K562 (cell line): ENCODE results near the gene KRAS. TPM values are rescaled to one million over a fixed set of nuclear protein-coding genes. Genes with fewer than 3 reads are reported as not detected.
A peak's percentile ranks its signal among the peaks of the same experiment; 100 is the strongest.

Experiments
- CEBPG ChIP-seq, 3 experiments: fragments of 200-800 bp in 1 of 3; sonication (Bioruptor generic) in 1 of 3; sonication (generic) in 1 of 3; formaldehyde crosslinking in 1 of 3; IDR thresholded peaks in 2 of 3; conservative IDR thresholded peaks in 1 of 3; 2 replicates each; pipeline versions ENCODE4 v1.6.1 to v1.8.0; 2016 to 2022; ENCODE audit warnings: missing compliant biosample characterization in 2 of 3, missing genetic modification characterization in 2 of 3, mild to moderate bottlenecking in 1 of 3, missing genetic modification reagents in 1 of 3
- CREB3 ChIP-seq: fragments of 450-650 bp; conservative IDR thresholded peaks from 2 replicates; pipeline ENCODE4 v1.6.1; 2016; ENCODE audit warnings: missing genetic modification characterization, low read depth, mild to moderate bottlenecking, missing compliant biosample characterization, moderate library complexity
- EHMT2 ChIP-seq: fragments of 450-650 bp; IDR thresholded peaks from 2 replicates; pipeline ENCODE4 v1.6.1; 2018; ENCODE audit warnings: antibody characterized with exemption
- ELF2 ChIP-seq: fragments of 250-450 bp; sonication (Bioruptor Pico); IDR thresholded peaks from 2 replicates; pipeline ENCODE4 v1.5.0; 2021; ENCODE audit warnings: mild to moderate bottlenecking
- FOXA3 ChIP-seq, 2 experiments: fragments of 450-650 bp in 1 of 2; sonication (generic) in 1 of 2; formaldehyde crosslinking; IDR thresholded peaks in 1 of 2; conservative IDR thresholded peaks in 1 of 2; 2 replicates each; pipeline versions ENCODE4 v1.4.0 to v1.8.0; 2020 to 2022; ENCODE audit warnings: mild to moderate bottlenecking in 2 of 2, missing genetic modification reagents in 1 of 2
- FOXP1 ChIP-seq: sonication (generic); formaldehyde crosslinking; IDR thresholded peaks from 2 replicates; pipeline ENCODE4 v1.8.0; 2022; ENCODE audit warnings: mild to moderate bottlenecking, missing genetic modification reagents
- GATA2 ChIP-seq: sonication (generic); formaldehyde crosslinking; IDR thresholded peaks from 2 replicates; pipeline ENCODE4 v1.4.0; 2020; ENCODE audit warnings: mild to moderate bottlenecking, missing genetic modification reagents
- HDAC2 ChIP-seq: fragments of 450-650 bp; IDR thresholded peaks from 2 replicates; pipeline ENCODE4 v1.6.1; 2016; ENCODE audit warnings: mild to moderate bottlenecking
- MAFK ChIP-seq: IDR thresholded peaks from 2 replicates; pipeline ENCODE4 v1.6.1; 2011; ENCODE audit warnings: low read length, improper control_type of control experiment
- NCOR1 ChIP-seq: fragments of 450-650 bp; IDR thresholded peaks from 2 replicates; pipeline ENCODE4 v1.6.1; 2016; ENCODE audit warnings: mild to moderate bottlenecking, moderate library complexity
- NELFE ChIP-seq: IDR thresholded peaks from 2 replicates; pipeline ENCODE4 v1.6.1; 2011; ENCODE audit warnings: mild to moderate bottlenecking; ENCODE audit not compliant: insufficient read depth, insufficient read length
- POLR2AphosphoS2 ChIP-seq: IDR thresholded peaks from 2 replicates; pipeline ENCODE4 v1.6.1; 2012; ENCODE audit warnings: low read length, improper control_type of control experiment
- PTTG1 ChIP-seq: fragments of 450-650 bp; IDR thresholded peaks from 2 replicates; pipeline ENCODE4 v1.6.1; 2016; ENCODE audit warnings: low read depth, mild to moderate bottlenecking, missing genetic modification characterization, missing compliant biosample characterization
- SIX5 ChIP-seq, 2 experiments: IDR thresholded peaks; 2 replicates each; pipeline ENCODE4 v1.6.1; 2011; ENCODE audit warnings: low read length in 2 of 2, borderline replicate concordance in 1 of 2, low read depth in 1 of 2, mild to moderate bottlenecking in 1 of 2, moderate library complexity in 1 of 2; ENCODE audit not compliant: insufficient read depth in 1 of 2
- SMARCA5 ChIP-seq: fragments of 450-650 bp; IDR thresholded peaks from 2 replicates; pipeline ENCODE4 v1.6.1; 2016
- SRSF1 ChIP-seq: fragments of 200-400 bp; formaldehyde crosslinking; IDR thresholded peaks from 2 replicates; pipeline ENCODE4 v1.6.1; 2017; ENCODE audit warnings: mild to moderate bottlenecking, low read depth, low read length, moderate library complexity
- TARDBP ChIP-seq: fragments of 450-650 bp; IDR thresholded peaks from 2 replicates; pipeline ENCODE4 v1.6.1; 2016
- TBL1XR1 ChIP-seq, 2 experiments: IDR thresholded peaks; 2 replicates each; pipeline ENCODE4 v1.6.1; 2012; ENCODE audit warnings: improper control_type of control experiment in 2 of 2, low read length in 2 of 2, mild to moderate bottlenecking in 1 of 2
- TCF3 ChIP-seq: sonication (generic); formaldehyde crosslinking; IDR thresholded peaks from 2 replicates; pipeline ENCODE4 v1.4.0; 2020; ENCODE audit warnings: mild to moderate bottlenecking, missing genetic modification reagents
- ZFP1 ChIP-seq: fragments of 450-650 bp; formaldehyde crosslinking; IDR thresholded peaks from 2 replicates; pipeline ENCODE4 v1.4.0; 2020; ENCODE audit warnings: mild to moderate bottlenecking, mixed read lengths
- ZNF12 ChIP-seq: sonication (generic); formaldehyde crosslinking; IDR thresholded peaks from 2 replicates; pipeline ENCODE4 v1.4.0; 2020; ENCODE audit warnings: mild to moderate bottlenecking, missing genetic modification reagents
- ZNF146 ChIP-seq: IDR thresholded peaks from one replicate; pipeline ENCODE4 v1.6.1; 2018; ENCODE audit warnings: missing compliant biosample characterization; ENCODE audit not compliant: unreplicated experiment
- ZNF174 ChIP-seq: fragments of 250-450 bp; sonication (Bioruptor Pico); IDR thresholded peaks from 2 replicates; pipeline ENCODE4 v1.4.0; 2020; ENCODE audit warnings: mild to moderate bottlenecking
- ZNF23 ChIP-seq: fragments of 250-450 bp; sonication (Bioruptor Pico); IDR thresholded peaks from 2 replicates; pipeline ENCODE4 v1.4.0; 2020; ENCODE audit warnings: mild to moderate bottlenecking
- ZNF311 ChIP-seq: fragments of 250-450 bp; sonication (Bioruptor Pico); IDR thresholded peaks from 2 replicates; pipeline ENCODE4 v1.4.0; 2020; ENCODE audit warnings: mild to moderate bottlenecking, moderate library complexity
- ZNF316 ChIP-seq: fragments of 450-650 bp; IDR thresholded peaks from 2 replicates; pipeline ENCODE4 v1.6.1; 2016
- ZNF324 ChIP-seq: fragments of 250-450 bp; sonication (Bioruptor Pico); IDR thresholded peaks from 2 replicates; pipeline ENCODE4 v1.4.0; 2020; ENCODE audit warnings: mild to moderate bottlenecking
- ZNF75A ChIP-seq: fragments of 450-650 bp; formaldehyde crosslinking; IDR thresholded peaks from 2 replicates; pipeline ENCODE4 v1.4.0; 2020; ENCODE audit warnings: mild to moderate bottlenecking
- polyA plus RNA-seq, 8 experiments: library from polyadenylated mRNA; depleted of rRNA in 4 of 8; stranded (reverse) in 5 of 8; unstranded in 3 of 8; fragments of >200 nt; fragmentation: Nextera tagmentation in 2 of 8; fragmentation: Illumina TruSeq in 1 of 8; extraction: Ambion mirVana in 2 of 8; extraction: Trizol in 1 of 8; gene quantifications; 2 replicates each; pipeline versions ENCODE4 v1.2.1 to v1.2.3, GENCODE V29; 2011 to 2014; ENCODE audit warnings: inconsistent platforms in 1 of 8, missing spikeins in 1 of 8
- total RNA-seq, 7 experiments: library from RNA; depleted of rRNA in 6 of 7; stranded (reverse); fragments of >200 nt in 6 of 7; fragmentation: Illumina TruSeq in 2 of 7; extraction: Trizol in 2 of 7; gene quantifications; 2 replicates each; pipeline versions ENCODE4 v1.2.1 to v1.2.3, GENCODE V29; 2011 to 2021; ENCODE audit warnings: low replicate concordance in 1 of 7
- TF ChIP-seq, protein P1 (sequence below): fragments of 450-650 bp; formaldehyde crosslinking; IDR thresholded peaks from 2 replicates; pipeline ENCODE4 v1.4.0; 2020; ENCODE audit warnings: mild to moderate bottlenecking, moderate library complexity

The KRAS gene
- total and polyA plus RNA-seq, 9 of the 15 experiments (the other 6 are each of a cell fraction or from before 2014, with no cell fraction given) = 7.2 to 21.2 (median 12.7) TPM

GRCh38 chr12:25276199-25276937 lies 25.6 kb upstream of the KRAS start (continued):
- TF ChIP-seq FOXA3 (CRISPR knock-in tag; conservative IDR thresholded peaks at IDR 0.05 in 1 of 2, IDR thresholded peaks at IDR 0.05 in 1 of 2) = peak in 1 of 2 experiments; percentile 51; a peak in 3 of 4 replicates
- TF ChIP-seq ELF2 = no peak
- no peak for TF ChIP-seq ZNF12 (CRISPR knock-in tag)
- TF ChIP-seq MAFK = peak; percentile 91
- TF ChIP-seq SMARCA5 = no peak
- 0 out of 2 replicates have a peak, but pooled peaks have one; percentile 33 for TF ChIP-seq ZNF311 (CRISPR knock-in tag)
- TF ChIP-seq ZNF324 (CRISPR knock-in tag) = no peak
- no peak for TF ChIP-seq SIX5 (IDR thresholded peaks at IDR 0.05; ENCODE audit: borderline replicate concordance in 1 of 2, insufficient read depth in 1 of 2, low read depth in 1 of 2, low read length in 2 of 2)
- no peak for TF ChIP-seq NCOR1
- no peak for TF ChIP-seq TARDBP
- TF ChIP-seq TBL1XR1 (IDR thresholded peaks at IDR 0.05; ENCODE audit: low read length in 2 of 2) = no peak
- TF ChIP-seq PTTG1 = peak; percentile 81
- no peak for TF ChIP-seq ZNF146 (CRISPR knock-in tag)
- no peak for TF ChIP-seq SRSF1
- no peak for TF ChIP-seq ZNF23 (CRISPR knock-in tag)
- TF ChIP-seq, protein P1, sequence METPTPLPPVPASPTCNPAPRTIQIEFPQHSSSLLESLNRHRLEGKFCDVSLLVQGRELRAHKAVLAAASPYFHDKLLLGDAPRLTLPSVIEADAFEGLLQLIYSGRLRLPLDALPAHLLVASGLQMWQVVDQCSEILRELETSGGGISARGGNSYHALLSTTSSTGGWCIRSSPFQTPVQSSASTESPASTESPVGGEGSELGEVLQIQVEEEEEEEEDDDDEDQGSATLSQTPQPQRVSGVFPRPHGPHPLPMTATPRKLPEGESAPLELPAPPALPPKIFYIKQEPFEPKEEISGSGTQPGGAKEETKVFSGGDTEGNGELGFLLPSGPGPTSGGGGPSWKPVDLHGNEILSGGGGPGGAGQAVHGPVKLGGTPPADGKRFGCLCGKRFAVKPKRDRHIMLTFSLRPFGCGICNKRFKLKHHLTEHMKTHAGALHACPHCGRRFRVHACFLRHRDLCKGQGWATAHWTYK (CRISPR knock-in tag) = no peak
- no peak for TF ChIP-seq HDAC2
- peak; percentile 48; the same call in 1 of the 2 replicates for TF ChIP-seq CEBPG (CRISPR knock-in tag; IDR thresholded peaks at IDR 0.05)
- no peak for TF ChIP-seq CEBPG (tag; conservative IDR thresholded peaks at IDR 0.05 in 1 of 2, IDR thresholded peaks at IDR 0.05 in 1 of 2)
- TF ChIP-seq TCF3 = no peak
- no peak for TF ChIP-seq NELFE
- peak; percentile 56; the same call in 1 of the 2 replicates for TF ChIP-seq FOXP1
- peak; percentile 88 for TF ChIP-seq EHMT2
- peak; percentile 63; the same call in 1 of the 2 replicates for TF ChIP-seq CREB3 (tag)
- TF ChIP-seq ZFP1 (CRISPR knock-in tag) = no peak
- TF ChIP-seq ZNF174 (CRISPR knock-in tag) = no peak
- TF ChIP-seq GATA2 (CRISPR knock-in tag) = no peak
- no peak for TF ChIP-seq POLR2AphosphoS2
- no peak for TF ChIP-seq ZNF75A
- peak; percentile 99 for TF ChIP-seq ZNF316
